GM19455 (cell line): ENCODE data around the gene SF3A2.

ENCODE experiments used
- ATAC-seq: cut with Tn5 transposase; IDR thresholded peaks from one replicate; pipeline ENCODE4 v1.9.1; 2021; ENCODE audit not compliant: unreplicated experiment

SF3A2 gene

GRCh38 chr19:2239771-2240770 lies 3.4 kb downstream of the SF3A2 start:
- no peak for ATAC-seq

DNA sequence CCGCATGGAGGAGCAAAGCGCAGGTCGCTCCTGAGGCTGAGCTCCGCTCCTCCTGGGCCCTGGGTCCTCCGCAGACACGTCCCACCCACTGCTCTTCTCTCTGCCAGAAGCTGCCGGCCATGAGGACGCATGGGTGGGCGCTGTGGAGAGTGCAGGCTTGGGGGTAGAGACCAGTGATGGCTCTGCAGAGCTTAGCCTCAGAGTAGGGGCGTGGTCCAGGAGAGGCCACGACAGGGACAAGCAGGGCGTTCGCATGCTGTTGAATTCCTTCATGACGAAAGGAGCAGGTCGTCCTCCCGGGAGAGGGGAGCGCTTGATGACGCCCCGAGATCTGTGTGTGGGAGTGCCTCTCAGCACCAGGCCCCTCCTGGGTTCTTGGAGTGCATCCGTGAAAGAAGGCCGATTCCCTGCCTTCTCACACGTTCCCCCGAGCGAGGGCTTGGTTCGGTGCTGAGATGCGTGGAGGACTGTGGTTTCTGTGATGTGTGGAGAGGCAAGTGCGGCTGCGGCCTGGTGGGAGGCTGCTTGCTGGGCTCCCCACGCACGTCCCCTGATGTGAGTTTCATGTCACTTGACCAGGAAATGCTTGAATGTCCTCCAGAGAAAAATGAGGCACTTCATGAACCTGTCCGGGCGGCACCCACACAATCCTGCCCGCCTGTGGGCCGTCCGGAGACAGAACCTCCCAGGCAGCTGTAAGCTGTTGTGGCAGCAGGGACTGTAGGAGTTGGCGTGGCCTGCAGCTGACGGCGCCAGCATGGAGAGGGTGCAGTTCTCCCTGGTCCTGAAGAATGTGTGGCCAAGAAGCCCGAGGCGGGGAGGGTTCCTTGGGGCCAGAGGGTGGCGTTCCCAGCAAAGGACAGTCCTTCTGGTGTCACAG lies 4.5 kb downstream of the SF3A2 start:
- ATAC-seq, result no peak

DNA sequence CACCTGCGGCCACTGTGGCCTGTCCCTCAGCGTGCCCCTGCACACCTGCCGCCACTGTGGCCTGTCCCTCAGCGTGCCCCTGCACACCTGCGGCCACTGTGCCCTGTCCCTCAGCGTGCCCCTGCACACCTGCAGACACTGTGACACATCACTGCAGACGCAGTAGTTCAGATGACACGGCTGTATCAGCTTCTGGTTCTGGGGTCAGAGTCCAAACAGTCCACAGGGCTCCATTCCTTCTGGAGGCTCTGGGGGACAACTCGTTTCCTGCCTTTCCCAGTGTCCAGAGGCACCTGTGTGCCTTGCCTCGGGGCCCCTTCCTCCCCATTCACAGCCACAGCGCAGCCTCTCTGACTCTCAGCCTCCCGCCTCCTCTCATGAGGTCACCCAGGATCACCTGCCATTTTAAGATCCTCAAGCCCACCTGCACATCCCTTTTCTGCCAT lies 5.5 kb downstream of the SF3A2 start:
- no peak for ATAC-seq

DNA sequence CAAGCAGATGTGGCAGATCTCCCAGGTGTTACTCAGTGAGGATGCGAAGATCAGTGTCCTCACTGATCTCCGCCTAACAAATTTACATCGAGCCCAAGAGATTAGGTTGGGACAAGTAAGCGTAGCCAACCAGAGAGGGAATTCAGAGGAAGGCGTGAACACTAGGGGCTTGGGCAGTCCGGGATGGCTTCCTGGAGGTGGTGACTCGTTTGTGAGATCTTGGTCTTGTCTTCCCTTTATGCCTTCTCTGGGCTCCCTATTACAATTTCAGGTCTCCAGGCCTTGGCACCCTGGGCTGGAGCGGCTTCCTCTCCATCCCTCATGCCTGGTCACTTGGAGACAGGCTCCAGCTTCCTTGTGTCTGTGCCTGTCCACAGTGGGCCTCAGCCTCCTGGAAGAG lies 6.2 kb downstream of the SF3A2 start:
- ATAC-seq, result no peak

- ATAC-seq, result no peak
Observed at GRCh38 chr19:2243274-2244124, 6.9 kb downstream of the SF3A2 start.

DNA sequence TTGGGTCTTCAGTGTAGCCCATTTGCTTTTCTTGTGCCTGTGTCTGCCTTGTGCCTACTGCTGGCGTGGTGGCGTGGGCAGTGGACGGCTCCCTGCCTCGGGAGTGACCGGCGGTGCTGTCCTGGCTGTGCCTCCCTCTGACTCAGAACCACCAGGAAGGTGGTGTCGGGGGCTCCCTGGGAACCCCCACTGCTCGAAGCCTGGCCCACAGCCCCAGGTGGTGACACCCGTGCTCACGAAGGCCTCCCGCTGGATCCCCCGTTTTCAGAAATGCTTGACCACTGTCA lies 7.4 kb downstream of the SF3A2 start:
- no peak for ATAC-seq

DNA sequence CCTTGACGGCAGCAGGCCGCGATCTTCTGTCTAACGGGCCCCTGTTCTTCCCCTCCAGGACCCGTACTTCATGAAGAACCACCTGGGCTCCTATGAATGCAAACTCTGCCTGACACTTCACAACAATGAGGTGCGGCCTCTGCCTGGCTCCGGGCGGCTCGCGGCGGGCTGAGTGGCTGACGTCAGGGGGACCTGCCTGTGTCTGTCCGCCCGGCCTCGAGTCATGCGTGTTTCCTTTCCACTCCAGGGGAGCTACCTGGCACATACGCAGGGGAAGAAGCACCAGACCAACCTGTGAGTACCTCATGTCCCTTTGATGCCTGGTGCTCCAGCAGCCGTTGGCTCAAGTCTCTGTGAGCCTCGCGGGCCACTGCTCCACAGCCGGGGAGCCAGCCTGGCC lies 7.9 kb downstream of the SF3A2 start:
- ATAC-seq, result no peak

GRCh38 chr19:2245273-2245672 lies 8.6 kb downstream of the SF3A2 start:
- no peak for ATAC-seq

DNA sequence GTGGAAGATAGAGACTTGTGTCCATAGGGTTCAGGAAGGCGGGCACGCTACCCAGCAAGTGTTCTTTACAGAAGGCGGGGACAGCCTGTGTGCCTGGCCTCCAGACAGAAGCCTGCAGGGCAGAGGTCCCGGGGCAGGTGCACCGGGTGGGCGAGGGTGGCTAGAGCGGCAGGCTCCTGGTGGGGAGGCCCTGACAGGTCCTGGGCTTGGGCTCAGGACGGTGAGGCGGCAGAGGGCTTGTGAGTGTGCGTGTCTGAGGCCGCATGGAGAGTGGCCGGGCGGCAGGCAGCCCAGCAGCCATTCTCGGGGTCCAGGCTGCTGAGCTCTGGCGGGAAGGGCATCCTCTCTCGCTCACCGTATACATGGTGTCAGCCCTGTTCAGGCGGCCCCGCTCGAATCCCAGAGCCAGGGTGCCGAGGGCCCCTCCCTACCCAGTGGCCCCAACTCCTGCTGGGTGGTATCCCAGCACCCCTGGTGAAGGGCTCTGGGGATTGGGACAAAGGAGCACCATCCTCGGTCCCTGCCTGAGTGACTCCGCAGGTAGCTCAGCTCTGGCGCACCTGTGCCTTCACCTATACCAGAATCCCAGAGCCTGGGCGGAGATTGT lies 9.5 kb downstream of the SF3A2 start:
- ATAC-seq, result no peak

- no peak for ATAC-seq
Observed at GRCh38 chr19:2246801-2247361, 10.3 kb downstream of the SF3A2 start.

GRCh38 chr19:2247433-2248101 lies 10.9 kb downstream of the SF3A2 start:
- ATAC-seq, result no peak

DNA sequence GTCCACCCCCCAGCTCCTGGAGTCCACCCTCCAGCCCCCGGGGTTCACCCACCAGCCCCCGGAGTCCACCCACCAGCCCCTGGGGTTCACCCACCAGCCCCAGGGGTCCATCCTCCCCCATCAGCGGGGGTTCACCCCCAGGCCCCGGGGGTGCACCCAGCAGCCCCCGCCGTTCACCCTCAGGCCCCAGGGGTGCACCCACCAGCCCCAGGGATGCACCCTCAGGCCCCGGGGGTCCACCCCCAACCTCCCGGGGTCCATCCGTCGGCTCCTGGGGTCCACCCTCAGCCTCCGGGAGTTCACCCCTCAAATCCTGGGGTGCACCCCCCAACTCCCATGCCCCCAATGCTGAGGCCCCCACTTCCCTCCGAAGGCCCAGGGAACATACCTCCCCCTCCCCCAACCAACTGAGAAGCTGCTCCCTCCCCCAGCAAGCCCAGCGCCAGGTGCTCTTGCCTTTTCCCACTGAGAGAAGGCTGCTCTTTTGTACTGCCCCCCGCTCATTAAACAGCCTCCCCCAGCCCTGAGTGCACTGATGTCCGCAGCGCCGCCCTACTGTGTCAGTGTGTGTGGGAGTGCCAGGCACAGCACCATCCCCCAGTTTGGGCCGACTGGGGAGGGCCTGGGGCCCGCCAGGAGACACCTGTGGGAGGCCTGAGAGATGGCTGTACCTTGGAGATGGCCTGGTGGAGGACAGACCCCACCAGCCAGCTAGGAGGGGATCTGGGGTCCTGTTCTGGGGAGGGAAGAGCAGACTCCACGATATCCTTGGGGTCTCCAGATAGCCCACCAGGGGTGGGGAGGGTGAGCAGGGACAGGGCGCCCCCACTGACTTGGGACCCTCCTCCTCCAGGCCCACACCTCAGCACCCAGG lies 11.7 kb downstream of the SF3A2 start:
- ATAC-seq, result no peak

GRCh38 chr19:2249010-2249866 lies 12.6 kb downstream of the SF3A2 start, which contains the start of gene AMH:
TSS of gene AMH (plus strand) at chr19:2249323. CDS start at chr19:2249333, 10 bp downstream.
- ATAC-seq, result no peak

- ATAC-seq, result no peak
Observed at GRCh38 chr19:2249880-2250765, 13.5 kb downstream of the SF3A2 start.

- ATAC-seq, result no peak
Observed at GRCh38 chr19:2250766-2251105, 14.1 kb downstream of the SF3A2 start.

DNA sequence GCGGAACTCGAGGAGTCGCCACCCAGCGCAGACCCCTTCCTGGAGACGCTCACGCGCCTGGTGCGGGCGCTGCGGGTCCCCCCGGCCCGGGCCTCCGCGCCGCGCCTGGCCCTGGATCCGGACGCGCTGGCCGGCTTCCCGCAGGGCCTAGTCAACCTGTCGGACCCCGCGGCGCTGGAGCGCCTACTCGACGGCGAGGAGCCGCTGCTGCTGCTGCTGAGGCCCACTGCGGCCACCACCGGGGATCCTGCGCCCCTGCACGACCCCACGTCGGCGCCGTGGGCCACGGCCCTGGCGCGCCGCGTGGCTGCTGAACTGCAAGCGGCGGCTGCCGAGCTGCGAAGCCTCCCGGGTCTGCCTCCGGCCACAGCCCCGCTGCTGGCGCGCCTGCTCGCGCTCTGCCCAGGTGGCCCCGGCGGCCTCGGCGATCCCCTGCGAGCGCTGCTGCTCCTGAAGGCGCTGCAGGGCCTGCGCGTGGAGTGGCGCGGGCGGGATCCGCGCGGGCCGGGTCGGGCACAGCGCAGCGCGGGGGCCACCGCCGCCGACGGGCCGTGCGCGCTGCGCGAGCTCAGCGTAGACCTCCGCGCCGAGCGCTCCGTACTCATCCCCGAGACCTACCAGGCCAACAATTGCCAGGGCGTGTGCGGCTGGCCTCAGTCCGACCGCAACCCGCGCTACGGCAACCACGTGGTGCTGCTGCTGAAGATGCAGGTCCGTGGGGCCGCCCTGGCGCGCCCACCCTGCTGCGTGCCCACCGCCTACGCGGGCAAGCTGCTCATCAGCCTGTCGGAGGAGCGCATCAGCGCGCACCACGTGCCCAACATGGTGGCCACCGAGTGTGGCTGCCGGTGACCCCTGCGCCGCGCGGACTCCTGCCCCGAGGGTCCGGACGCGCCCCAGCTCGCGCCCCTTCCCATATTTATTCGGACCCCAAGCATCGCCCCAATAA lies 14.8 kb downstream of the SF3A2 start:
- ATAC-seq, result no peak
